HG03025 (cell line): Measurements from ENCODE around the gene DCLK2.

Experiments
- ATAC-seq: cut with Tn5 transposase; IDR thresholded peaks from one replicate; pipeline ENCODE4 v1.9.1; 2021; ENCODE audit warnings: mild to moderate bottlenecking, moderate library complexity; ENCODE audit not compliant: unreplicated experiment, low FRiP score

The DCLK2 gene

DNA sequence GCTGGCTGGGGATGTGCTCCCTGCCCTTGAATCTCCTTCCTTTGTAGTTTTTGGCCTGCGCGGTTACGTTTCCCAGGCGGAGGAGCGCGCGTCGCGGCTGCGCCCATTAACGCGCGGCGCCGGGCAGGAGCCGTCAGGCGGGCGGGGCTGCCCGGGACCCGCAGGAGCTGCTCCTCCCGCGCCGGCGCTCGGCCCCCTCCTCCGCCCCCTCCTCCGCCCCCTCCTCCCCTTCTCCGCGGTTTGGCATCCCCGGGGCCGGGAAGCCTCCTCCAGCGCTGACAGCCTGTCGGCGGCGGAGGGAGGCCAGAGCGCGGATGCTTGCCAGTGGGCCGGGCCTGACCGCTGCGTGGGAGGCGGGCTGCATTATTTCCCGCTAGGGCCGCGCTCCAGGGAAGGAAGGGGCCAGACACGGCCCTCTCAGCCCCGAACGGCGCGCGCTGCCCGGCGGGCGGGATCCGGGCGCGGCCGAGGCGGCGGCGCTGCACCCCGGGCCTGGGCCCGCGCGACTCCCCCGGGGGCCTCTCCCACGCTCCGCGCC lies at the start of gene DCLK2:
Gene DCLK2, plus strand, starts transcription at position 405 of the 538 bp plus-strand sequence. CDS start 583 bp downstream, outside the sequence.
- no peak for ATAC-seq

DNA sequence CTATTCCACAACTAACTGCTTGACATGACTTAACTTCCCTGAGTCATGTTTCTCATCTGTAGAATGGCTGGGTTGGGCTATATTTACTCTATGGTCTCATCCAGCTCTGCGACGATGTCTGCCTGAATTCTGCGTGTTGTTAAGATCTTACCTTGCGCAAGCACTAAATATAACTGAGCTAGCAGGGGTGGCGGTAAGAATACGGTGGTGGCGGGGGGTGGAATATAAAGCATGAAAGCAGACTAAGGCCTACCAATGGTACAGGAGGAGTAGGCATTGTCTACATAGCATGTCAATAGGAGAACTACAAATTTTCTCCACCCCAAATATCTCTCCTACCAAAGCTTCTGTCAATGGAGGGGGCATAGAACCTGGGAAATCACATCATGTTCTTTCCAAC lies 45.7 kb upstream of the DCLK2 start:
- no peak for ATAC-seq

GRCh38 chr4:150033081-150033480 lies 45.2 kb upstream of the DCLK2 start:
- ATAC-seq = no peak

- ATAC-seq = no peak
Observed at GRCh38 chr4:150033901-150034300, 44.3 kb upstream of the DCLK2 start.

- no peak for ATAC-seq
Observed at GRCh38 chr4:150037251-150037856, 40.9 kb upstream of the DCLK2 start.

GRCh38 chr4:150038335-150039076 lies 39.7 kb upstream of the DCLK2 start:
- ATAC-seq = peak; percentile 84

DNA sequence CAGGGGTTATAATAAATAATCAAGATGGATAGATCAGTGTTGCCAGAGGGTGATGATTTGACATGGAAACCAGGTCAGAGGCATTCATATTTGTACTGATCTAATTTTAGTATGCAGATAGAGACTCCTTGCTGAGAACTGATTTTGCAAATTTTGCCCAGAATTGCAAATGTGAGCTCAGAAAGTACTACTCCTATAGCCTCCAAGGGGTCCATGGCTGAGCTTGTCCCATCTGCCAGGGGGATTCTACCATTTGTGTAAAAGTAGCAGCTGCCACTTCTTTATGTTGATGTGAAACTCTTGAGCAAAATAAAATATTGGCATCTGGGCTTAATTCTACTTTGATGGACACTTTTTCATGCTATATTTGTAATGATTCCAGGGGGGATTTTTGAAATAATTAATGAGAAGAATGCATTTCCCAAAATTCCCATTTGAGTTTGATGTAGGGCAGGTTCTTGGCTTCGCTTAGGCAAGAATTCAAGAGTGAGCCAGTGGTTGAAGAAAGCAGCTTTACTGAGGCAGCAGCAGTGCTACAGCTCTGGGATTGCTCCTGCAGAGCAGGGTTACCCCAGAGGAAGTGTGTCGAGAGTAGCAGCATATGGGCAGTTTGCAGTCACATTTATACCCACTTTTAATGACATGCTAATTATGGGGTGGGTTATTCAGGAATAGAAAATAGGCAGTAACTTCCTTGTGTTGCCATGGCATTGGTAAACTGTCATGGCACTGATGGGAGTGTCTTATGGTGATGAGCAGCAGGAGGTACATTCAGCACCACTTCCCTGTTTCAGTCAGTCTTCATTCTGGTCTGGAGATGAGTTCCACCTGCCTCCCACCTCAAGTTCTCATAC lies 38.7 kb upstream of the DCLK2 start:
- ATAC-seq = no peak

GRCh38 chr4:150044517-150044916 lies 33.7 kb upstream of the DCLK2 start:
- no peak for ATAC-seq

DNA sequence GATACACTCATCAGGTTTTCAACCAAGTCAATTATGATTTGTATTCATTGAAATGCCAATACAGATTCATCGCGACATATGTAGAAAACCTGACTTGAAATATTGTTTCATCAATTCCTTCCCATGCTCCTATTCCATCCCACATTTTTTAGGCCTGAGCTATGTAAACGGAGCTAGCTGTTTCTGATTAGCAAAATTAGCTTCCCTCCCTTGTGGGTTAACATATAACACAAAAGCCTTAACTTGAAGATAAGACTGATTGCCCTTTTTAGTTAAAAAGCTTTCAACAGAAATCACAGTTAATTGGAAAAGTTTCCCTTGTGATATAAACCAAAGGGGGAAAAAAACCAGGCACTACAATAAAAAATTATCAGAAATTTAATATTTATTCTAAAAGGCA lies 32.8 kb upstream of the DCLK2 start:
- ATAC-seq = no peak

- ATAC-seq = no peak
Observed at GRCh38 chr4:150046728-150047217, 31.5 kb upstream of the DCLK2 start.

GRCh38 chr4:150047546-150047945 lies 30.7 kb upstream of the DCLK2 start:
- no peak for ATAC-seq

DNA sequence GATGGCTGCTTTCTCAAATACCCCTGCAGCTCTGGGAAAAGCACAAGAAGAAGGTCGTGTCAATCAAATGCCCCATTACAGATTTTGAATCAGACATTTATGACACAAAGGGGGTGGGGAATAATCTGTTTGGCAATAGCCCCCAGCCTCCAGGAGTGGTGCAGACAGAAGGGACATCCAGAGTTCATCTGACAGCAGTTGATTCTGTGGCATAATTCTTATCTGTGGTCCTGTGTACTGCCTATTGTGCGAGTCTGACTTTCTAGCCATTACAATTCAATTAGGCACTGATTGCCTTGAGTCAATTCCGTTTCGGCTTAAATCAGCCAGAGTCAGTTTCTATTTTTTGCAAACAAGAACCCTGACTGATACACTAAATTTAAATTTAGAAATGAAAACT lies 28.6 kb upstream of the DCLK2 start:
- ATAC-seq = no peak

DNA sequence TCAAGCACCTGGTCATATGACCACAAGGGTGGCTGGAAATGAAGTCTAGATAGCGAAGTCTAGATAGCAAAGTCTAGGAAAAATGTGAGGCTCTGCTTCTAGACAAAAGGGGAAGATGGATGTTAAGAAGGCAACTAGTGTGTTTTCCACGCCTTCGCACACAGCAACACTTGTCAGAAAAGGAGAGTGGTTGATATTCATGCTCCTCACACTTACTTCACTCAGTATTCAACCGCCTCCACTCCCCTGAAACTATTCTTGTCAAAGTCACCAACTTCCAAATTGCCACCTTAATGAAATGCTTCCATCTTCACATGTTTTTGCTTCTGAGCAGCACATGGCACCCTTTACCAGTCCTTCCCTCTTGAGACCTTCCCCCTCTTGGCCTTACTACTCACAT lies 27.7 kb upstream of the DCLK2 start:
- ATAC-seq = no peak

DNA sequence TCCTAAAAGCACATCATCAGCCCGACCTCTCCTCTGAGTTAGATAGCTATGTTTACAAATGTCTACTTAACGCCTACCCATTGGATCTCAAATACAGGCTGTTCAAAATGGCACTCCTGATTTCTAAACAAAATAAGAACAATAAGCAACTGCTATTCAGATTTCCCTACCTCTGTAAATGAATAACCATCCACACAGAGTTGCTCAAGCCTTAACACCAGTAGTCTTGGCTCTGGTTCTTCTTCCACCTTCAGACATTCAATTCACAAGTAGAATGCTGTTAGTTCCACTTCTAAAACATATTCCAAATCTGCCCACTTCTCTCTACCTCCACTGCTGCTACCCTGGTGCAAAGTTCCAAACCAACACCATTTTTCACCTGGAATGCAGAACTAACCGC lies 27.1 kb upstream of the DCLK2 start:
- ATAC-seq = no peak

DNA sequence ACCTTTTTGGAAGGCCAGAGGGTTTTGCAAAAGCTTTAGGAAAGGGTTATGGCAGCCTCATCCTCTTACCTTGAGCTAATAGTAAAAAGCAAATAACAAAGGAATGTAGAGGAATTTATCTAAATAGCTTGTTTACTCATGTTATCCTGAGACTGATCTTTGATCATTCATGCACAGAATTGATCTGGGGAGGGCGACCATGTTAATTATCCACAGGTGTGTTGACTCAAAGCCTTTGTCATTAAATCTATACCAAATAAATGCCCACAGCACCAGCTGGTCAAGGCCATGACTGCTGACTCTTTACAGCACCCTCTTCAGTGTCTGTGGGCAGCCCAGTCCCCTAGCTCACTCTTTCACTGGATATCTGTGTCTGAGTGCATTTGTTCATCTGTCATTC lies 22.8 kb upstream of the DCLK2 start:
- no peak for ATAC-seq

DNA sequence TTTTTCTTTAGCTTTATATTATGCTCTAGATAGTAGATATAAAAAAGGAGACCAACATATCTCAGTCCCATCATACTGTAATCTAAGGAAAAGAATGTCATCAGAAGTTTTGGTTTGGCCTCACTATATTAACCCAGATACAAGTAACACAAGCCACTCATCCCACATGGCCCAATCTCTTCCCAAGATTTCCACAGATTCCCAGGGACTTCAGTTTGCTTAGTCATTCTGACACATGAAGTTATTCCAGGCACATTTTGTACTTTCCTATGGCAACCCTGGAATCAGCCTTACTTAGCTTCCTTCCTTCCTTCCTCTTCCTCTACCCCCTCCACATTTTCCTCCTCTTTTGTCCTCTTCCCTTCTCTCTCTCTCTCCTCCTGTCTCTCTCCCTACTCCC lies 21.7 kb upstream of the DCLK2 start:
- no peak for ATAC-seq

DNA sequence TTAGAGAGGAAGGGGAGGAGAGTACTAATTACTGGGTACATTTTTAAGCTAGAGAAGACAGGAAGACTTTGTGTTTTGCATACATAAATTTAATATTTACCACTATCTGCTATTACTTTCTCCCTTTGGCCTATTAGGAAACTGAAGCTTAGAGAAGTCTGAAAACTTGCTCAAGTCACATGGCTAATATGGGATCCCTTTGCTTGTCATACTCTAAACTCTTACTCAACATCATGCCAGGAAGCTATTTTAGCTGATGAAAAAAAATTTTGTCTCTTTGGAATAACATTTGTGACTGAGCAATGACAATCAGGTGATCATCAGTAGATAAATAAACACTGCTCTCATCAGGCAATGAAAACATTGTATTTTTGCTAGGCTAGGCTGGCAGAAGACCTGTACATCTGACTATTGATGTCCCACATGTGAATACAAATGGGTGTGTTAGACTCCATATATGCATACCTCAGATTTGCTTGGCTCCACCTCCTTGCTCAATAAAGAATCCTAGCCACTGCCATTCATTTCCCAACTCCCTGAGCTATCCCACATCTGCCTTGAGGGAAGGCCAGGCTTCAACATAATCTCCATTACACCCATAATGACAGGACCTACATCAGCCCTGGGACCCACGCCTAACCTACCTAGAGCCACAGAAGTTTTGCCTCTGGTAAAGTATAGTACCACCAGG lies 17.0 kb upstream of the DCLK2 start:
- no peak for ATAC-seq

DNA sequence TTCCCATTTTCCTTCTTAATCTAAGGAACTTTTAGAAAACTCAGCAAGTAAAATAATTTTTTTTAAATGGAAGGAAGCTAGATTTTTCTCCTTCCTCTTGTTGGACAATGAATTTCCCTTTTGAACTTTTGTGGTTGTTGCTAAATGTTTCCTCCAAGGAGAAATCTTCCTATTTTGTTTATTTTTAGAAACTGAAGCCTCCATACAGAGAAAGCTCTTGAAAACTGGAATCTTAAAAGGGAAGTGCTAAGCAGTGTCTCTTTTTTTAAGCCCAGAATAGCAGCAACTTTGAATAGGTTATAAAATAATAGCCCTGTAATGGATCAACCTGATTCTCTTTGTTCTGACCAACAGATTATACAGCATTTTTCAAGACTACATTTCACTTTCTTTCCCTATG lies 15.1 kb upstream of the DCLK2 start:
- no peak for ATAC-seq

DNA sequence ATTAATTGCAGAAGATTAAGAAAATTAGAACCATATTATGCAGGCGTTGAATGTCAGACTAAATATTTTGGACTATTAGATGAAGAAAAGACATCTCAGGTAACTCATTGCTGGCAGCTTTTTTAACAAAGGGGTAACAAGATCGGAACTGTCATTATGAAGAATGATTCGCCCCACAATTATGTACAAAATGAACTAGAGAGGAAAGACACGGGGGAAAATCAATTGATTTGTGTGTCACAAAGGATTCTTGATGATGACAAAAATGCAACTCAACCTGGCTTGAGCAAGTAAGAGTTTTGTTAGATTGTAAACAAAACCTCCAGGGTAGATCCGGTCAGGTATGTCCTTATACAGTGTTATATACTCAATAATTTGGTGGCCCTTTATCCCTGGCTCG lies 12.5 kb upstream of the DCLK2 start:
- no peak for ATAC-seq

- no peak for ATAC-seq
Observed at GRCh38 chr4:150067859-150068258, 10.4 kb upstream of the DCLK2 start.
